Right lobe of liver (tissue), 4 donors: ENCODE data around the gene YEATS4.

ENCODE experiments used
- POLR2A ChIP-seq: fragments of 450-650 bp; IDR thresholded peaks from one replicate; pipeline ENCODE4 v1.6.1; 2017; ENCODE audit warnings: antibody characterized with exemption, mild to moderate bottlenecking
- TF ChIP-seq, protein P1 (sequence below), 4 donors: fragments of 200-600 bp in 3 of 4; fragments of 450-650 bp in 1 of 4; IDR thresholded peaks; one replicate each; pipeline versions ENCODE4 v1.5.1 to v1.8.0; 2016 to 2022; ENCODE audit warnings: antibody characterized with exemption in 4 of 4, mild to moderate bottlenecking in 2 of 4
- donor health status: DM: no; HTN: no; CAD: no.
- donor health status: DM: no; HTN: no; CAD: no.
- donor health status: DM: no; HTN: yes; CAD: no.

DNA sequence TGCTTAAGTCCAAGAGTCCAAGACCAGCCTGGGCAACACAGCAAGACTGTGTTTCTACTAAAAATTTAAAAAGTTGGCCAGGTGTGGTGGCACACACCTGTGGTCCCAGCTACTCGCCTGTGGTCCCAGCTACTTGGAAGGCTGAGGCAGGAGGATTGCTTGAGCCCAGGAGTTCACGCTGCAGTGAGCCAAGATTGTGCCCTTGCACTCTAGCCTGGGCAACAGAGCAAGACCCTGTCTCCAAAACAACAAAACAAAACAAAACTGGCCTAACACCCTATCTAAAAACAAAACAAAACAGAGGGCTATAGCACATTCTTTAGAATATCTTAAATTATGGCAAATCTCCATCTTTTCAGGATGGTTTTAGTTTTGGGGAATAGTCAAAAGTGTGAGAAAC lies 14.5 kb upstream of the YEATS4 start:
- TF ChIP-seq POLR2A, result no peak
- TF ChIP-seq, protein P1, sequence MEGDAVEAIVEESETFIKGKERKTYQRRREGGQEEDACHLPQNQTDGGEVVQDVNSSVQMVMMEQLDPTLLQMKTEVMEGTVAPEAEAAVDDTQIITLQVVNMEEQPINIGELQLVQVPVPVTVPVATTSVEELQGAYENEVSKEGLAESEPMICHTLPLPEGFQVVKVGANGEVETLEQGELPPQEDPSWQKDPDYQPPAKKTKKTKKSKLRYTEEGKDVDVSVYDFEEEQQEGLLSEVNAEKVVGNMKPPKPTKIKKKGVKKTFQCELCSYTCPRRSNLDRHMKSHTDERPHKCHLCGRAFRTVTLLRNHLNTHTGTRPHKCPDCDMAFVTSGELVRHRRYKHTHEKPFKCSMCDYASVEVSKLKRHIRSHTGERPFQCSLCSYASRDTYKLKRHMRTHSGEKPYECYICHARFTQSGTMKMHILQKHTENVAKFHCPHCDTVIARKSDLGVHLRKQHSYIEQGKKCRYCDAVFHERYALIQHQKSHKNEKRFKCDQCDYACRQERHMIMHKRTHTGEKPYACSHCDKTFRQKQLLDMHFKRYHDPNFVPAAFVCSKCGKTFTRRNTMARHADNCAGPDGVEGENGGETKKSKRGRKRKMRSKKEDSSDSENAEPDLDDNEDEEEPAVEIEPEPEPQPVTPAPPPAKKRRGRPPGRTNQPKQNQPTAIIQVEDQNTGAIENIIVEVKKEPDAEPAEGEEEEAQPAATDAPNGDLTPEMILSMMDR (IDR thresholded peaks at IDR 0.05), result no peak
